ENCODE data around the gene LDLR. TPM values are rescaled to one million over a fixed set of nuclear protein-coding genes. Genes with fewer than 3 reads are reported as not detected.

LDLR gene
- total and polyA plus RNA-seq, 2 donors (not counting 3 experiments of a cell fraction or from before 2014, with no cell fraction given) = 142 to 174 TPM

DNA sequence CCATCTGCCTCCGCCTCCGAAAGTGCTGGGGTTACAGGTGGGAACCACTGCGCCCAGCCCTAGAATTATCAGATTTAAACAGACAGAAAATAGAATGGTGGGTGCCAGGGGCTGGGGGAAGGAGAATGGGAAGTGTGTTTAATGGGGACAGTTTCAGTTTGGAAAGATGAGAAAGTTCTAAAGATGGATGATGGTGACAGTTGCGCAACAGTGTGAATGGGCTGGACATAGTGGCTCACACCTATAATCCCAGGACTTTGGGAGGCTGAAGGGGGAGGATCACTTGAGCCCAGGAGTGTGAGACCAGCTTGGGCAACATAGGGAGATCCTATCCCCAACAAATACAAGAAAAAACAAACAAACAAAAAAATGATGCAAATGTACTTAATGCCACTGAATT is 92.2 kb downstream of the LDLR start:
- TF ChIP-seq MYC (IDR thresholded peaks at IDR 0.05; ENCODE audit: low read depth, low read length) = no peak
- no peak for TF ChIP-seq FOS (IDR thresholded peaks at IDR 0.05; ENCODE audit: borderline replicate concordance, insufficient read depth, low read length)
- TF ChIP-seq EZH2 (IDR thresholded peaks at IDR 0.05; ENCODE audit: borderline replicate concordance, low read depth, low read length, severe bottlenecking) = no peak
- no peak for TF ChIP-seq POLR2A (IDR thresholded peaks at IDR 0.05; ENCODE audit: low read depth, low read length)
- TF ChIP-seq, protein P1, sequence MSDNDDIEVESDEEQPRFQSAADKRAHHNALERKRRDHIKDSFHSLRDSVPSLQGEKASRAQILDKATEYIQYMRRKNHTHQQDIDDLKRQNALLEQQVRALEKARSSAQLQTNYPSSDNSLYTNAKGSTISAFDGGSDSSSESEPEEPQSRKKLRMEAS (IDR thresholded peaks at IDR 0.05; ENCODE audit: insufficient read depth, insufficient read length) = no peak
- no peak for TF ChIP-seq GATA2 (IDR thresholded peaks at IDR 0.05; ENCODE audit: insufficient read depth, insufficient read length, low read depth, low read length)
- TF ChIP-seq, protein P2, sequence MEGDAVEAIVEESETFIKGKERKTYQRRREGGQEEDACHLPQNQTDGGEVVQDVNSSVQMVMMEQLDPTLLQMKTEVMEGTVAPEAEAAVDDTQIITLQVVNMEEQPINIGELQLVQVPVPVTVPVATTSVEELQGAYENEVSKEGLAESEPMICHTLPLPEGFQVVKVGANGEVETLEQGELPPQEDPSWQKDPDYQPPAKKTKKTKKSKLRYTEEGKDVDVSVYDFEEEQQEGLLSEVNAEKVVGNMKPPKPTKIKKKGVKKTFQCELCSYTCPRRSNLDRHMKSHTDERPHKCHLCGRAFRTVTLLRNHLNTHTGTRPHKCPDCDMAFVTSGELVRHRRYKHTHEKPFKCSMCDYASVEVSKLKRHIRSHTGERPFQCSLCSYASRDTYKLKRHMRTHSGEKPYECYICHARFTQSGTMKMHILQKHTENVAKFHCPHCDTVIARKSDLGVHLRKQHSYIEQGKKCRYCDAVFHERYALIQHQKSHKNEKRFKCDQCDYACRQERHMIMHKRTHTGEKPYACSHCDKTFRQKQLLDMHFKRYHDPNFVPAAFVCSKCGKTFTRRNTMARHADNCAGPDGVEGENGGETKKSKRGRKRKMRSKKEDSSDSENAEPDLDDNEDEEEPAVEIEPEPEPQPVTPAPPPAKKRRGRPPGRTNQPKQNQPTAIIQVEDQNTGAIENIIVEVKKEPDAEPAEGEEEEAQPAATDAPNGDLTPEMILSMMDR (IDR thresholded peaks at IDR 0.05; ENCODE audit: extremely low read depth in 1 of 2, insufficient read depth in 1 of 2, low read depth in 1 of 2, low read length in 2 of 2) = no peak
- no peak for TF ChIP-seq JUN (IDR thresholded peaks at IDR 0.05; ENCODE audit: borderline replicate concordance, insufficient read depth, insufficient read length, low read depth)
- TF ChIP-seq POLR2AphosphoS5 (IDR thresholded peaks at IDR 0.05; ENCODE audit: insufficient read depth, low read depth, low read length) = no peak
- no peaks in the 10 kb centered on the region for H3K27me3 ChIP-seq (ENCODE audit: control insufficient read depth in 2 of 2, insufficient read depth in 2 of 2, low read length in 2 of 2)
- H3K9me3 ChIP-seq (replicated peaks; ENCODE audit: control insufficient read depth, insufficient read depth, low read length) = no peaks in the 10 kb centered on the region
- ChIA-PET POLR2A (no interaction called here), CTCF (no interaction called here)
- H3K79me2 ChIP-seq (ENCODE audit: control insufficient read depth, insufficient read depth, low read length) = peaks cover 2% of the 10 kb centered on the region
- BruUV-seq (replicated peaks) = no TSS peak
- DNase-seq (ENCODE audit: low read depth, low spot score) (no peak), FAIRE-seq (no peak)
- peaks cover 0 to 10% of the 10 kb centered on the region in 2 experiments for H3K36me3 ChIP-seq (ENCODE audit: control insufficient read depth in 2 of 2, extremely low read depth in 1 of 2, insufficient read depth in 2 of 2, low read length in 2 of 2)
- no peaks in the 10 kb centered on the region for H4K20me1 ChIP-seq (replicated peaks; ENCODE audit: control insufficient read depth, extremely low read depth, insufficient read depth, low read length)
- no peak overlapping the region for H3K9ac ChIP-seq (replicated peaks; ENCODE audit: extremely low read depth, insufficient read depth, low read length)
- no peak overlapping the region for H2AFZ ChIP-seq (ENCODE audit: low read depth, low read length)
- H3K4me3 ChIP-seq (replicated peaks in 1 of 3; ENCODE audit: insufficient read depth in 1 of 3, low read depth in 1 of 3, low read length in 3 of 3) = no peak overlapping the region
- H3K4me1 ChIP-seq (ENCODE audit: control insufficient read depth, extremely low read depth, insufficient read depth, low read length) = peaks cover 12% of the 10 kb centered on the region
- no peak overlapping the region for H3K4me2 ChIP-seq (ENCODE audit: insufficient read depth, low read length)
- dilution Hi-C loops (cut with MboI; ENCODE audit: extremely low pct_ligation_motif_present, low sequenced_read_pairs) (no loop called here), intact Hi-C loops (cut with micrococcal nuclease) (no loop called here)
- H3K27ac ChIP-seq (ENCODE audit: insufficient read depth, low read depth, low read length) = no peak overlapping the region
- no peaks in the 10 kb centered on the region for H3K9me1 ChIP-seq (replicated peaks; ENCODE audit: control insufficient read depth, extremely low read depth, insufficient read depth, low read length)

Small RNAs within 50 kb of the gene (microRNA-seq; reads per million reads assigned to microRNA genes)
- 2.7 reads per million for gene MIR6886 (ENCODE audit: borderline number of aligned reads, borderline replicate concordance)

Other genes with a start within 250 kb of the LDLR start
- not detected in 2 replicates for gene C19orf38, start 241.0 kb upstream of the LDLR start, total RNA-seq
- not detected in 2 replicates for gene C19orf38, start 241.0 kb upstream of the LDLR start, polyA plus RNA-seq
- gene CARM1, start 217.9 kb upstream of the LDLR start, total RNA-seq = 70.8 and 72.2 TPM in 2 replicates
- 65.6 and 73.7 TPM in 2 replicates for gene CARM1, start 217.9 kb upstream of the LDLR start, polyA plus RNA-seq
- gene YIPF2, start 160.8 kb upstream of the LDLR start, total RNA-seq = 45.3 and 47.8 TPM in 2 replicates
- 104 and 148 TPM in 2 replicates for gene YIPF2, start 160.8 kb upstream of the LDLR start, polyA plus RNA-seq
- gene TIMM29, start 160.7 kb upstream of the LDLR start, total RNA-seq = 16.4 and 20.6 TPM in 2 replicates
- gene TIMM29, start 160.7 kb upstream of the LDLR start, polyA plus RNA-seq = 10.7 and 12.3 TPM in 2 replicates
- gene SMARCA4, start 128.4 kb upstream of the LDLR start, total RNA-seq = 177 and 178 TPM in 2 replicates
- 63.0 and 65.0 TPM in 2 replicates for gene SMARCA4, start 128.4 kb upstream of the LDLR start, polyA plus RNA-seq
- 68.5 and 70.0 TPM in 2 replicates for gene SPC24, start 66.3 kb downstream of the LDLR start, total RNA-seq
- 17.2 and 19.8 TPM in 2 replicates for gene SPC24, start 66.3 kb downstream of the LDLR start, polyA plus RNA-seq
- 77.9 and 78.0 TPM in 2 replicates for gene KANK2, start 108.1 kb downstream of the LDLR start, total RNA-seq
- 41.7 and 48.1 TPM in 2 replicates for gene KANK2, start 108.1 kb downstream of the LDLR start, polyA plus RNA-seq
- gene ANGPTL8, start 150.2 kb downstream of the LDLR start, total RNA-seq = not detected in 2 replicates
- gene ANGPTL8, start 150.2 kb downstream of the LDLR start, polyA plus RNA-seq = not detected in 2 replicates
- gene DOCK6, start 173.1 kb downstream of the LDLR start, total RNA-seq = 334 and 353 TPM in 2 replicates
- 126 and 154 TPM in 2 replicates for gene DOCK6, start 173.1 kb downstream of the LDLR start, polyA plus RNA-seq
- not detected in 2 replicates for gene TSPAN16, start 206.7 kb downstream of the LDLR start, total RNA-seq
- not detected in 2 replicates for gene TSPAN16, start 206.7 kb downstream of the LDLR start, polyA plus RNA-seq

Measured in endothelial cell of umbilical vein (primary cell).